RWPE1 (cell line): Measurements from ENCODE around the gene HLA-DPA1.
"Not testable (repeated sequence)": the region's sequence is repeated elsewhere in the genome, so short reads cannot be mapped to it uniquely, and the experiment has no call there.

ENCODE experiments used
- CTCF ChIA-PET: fragments of 350-600 bp; sonication (Branson Sonifier 250); formaldehyde crosslinking; extraction: SDS; loops from one replicate; lab custom pipeline; 2021; lab: Yijun Ruan, JAX
- POLR2A ChIA-PET: fragments of 400-600 bp; formaldehyde crosslinking; extraction: SDS; loops from one replicate; lab custom pipeline; 2020; ENCODE audit warnings: antibody characterized with exemption; ENCODE audit not compliant: low non-redundant PET; lab: Yijun Ruan, JAX
- DNase-seq: peaks from one replicate; pipeline ENCODE4 v3.0.0; 2012; ENCODE audit warnings: low spot score
- H3K27ac ChIP-seq: fragments of 450-650 bp; 2 replicates; pipeline ENCODE4 v1.5.1; 2017
- CTCF ChIP-seq: fragments of 450-650 bp; conservative IDR thresholded peaks from 2 replicates; pipeline ENCODE4 v1.5.1; 2017; ENCODE audit warnings: low read depth, mild to moderate bottlenecking

HLA-DPA1 gene

GRCh38 chr6:33105916-33106871 lies 32.7 kb upstream of the HLA-DPA1 start:
- H3K27ac ChIP-seq, result no peak overlapping the region
- ChIA-PET CTCF (no interaction called here), POLR2A (no interaction called here)
- TF ChIP-seq CTCF, result no peak
- DNase-seq, result no peak

GRCh38 chr6:33105386-33105785 lies 31.9 kb upstream of the HLA-DPA1 start:
- ChIA-PET POLR2A (no interaction called here), CTCF (no interaction called here)
- TF ChIP-seq CTCF, result no peak

GRCh38 chr6:33104887-33105286 lies 31.4 kb upstream of the HLA-DPA1 start:
- TF ChIP-seq CTCF, result no peak
- CTCF ChIA-PET, result no interaction called here
- no peak for DNase-seq
- no peak overlapping the region for H3K27ac ChIP-seq
- POLR2A ChIA-PET, result no interaction called here

More at GRCh38 chr6:33105386-33105785, 31.9 kb upstream of the HLA-DPA1 start:
- no peak overlapping the region for H3K27ac ChIP-seq
- DNase-seq, result no peak

- H3K27ac ChIP-seq, result no peak overlapping the region
- CTCF ChIA-PET, result no interaction called here
- POLR2A ChIA-PET, result no interaction called here
- TF ChIP-seq CTCF, result no peak
- no peak for DNase-seq
Measured at GRCh38 chr6:33103776-33104175, 30.3 kb upstream of the HLA-DPA1 start.

- POLR2A ChIA-PET, CTCF ChIA-PET, H3K27ac ChIP-seq, DNase-seq: not testable (repeated sequence)
Measured at GRCh38 chr6:33101121-33101737, 27.8 kb upstream of the HLA-DPA1 start.

GRCh38 chr6:33095681-33096080 lies 22.2 kb upstream of the HLA-DPA1 start:
- POLR2A ChIA-PET, result no interaction called here
- DNase-seq, result no peak
- TF ChIP-seq CTCF, result no peak
- no peak overlapping the region for H3K27ac ChIP-seq
- CTCF ChIA-PET, result no interaction called here

GRCh38 chr6:33093855-33094254 lies 20.4 kb upstream of the HLA-DPA1 start:
- CTCF ChIA-PET, result no interaction called here
- no peak for TF ChIP-seq CTCF
- no peak overlapping the region for H3K27ac ChIP-seq
- POLR2A ChIA-PET, result no interaction called here
- no peak for DNase-seq
